Activated naive CD8-positive, alpha-beta T cell treated with anti-CD3 and anti-CD28 coated beads, Interleukin-2, amount 10 ng/mL, durations not matched to agents 7 days and 5 days (primary cell): ENCODE results near the gene NUP210. TPM values are rescaled to one million over a fixed set of nuclear protein-coding genes. Genes with fewer than 3 reads are reported as not detected.

Experiments
- ATAC-seq: fragments of 150-1000 bp; cut with Tn5 transposase; one replicate; pipeline ENCODE4 v1.10.0; 2021; ENCODE audit warnings: low read depth, moderate library complexity
- POLR2A ChIA-PET: fragments of 350-600 bp; sonication (Branson Sonifier 250); formaldehyde crosslinking; loops from one replicate; lab custom pipeline; 2021; ENCODE audit warnings: antibody characterized with exemption; lab: Charles Lee
- DNase-seq: peaks from one replicate; pipeline ENCODE4 v3.0.0; 2021
- H3K27ac Mint-ChIP-seq: one replicate; pipeline ENCODE4 v1.8.0; 2022; ENCODE audit warnings: mild to moderate bottlenecking, mixed read lengths
- H3K27me3 Mint-ChIP-seq: one replicate; pipeline ENCODE4 v1.8.0; 2022; ENCODE audit warnings: mild to moderate bottlenecking, moderate library complexity, mixed read lengths
- H3K36me3 Mint-ChIP-seq: one replicate; pipeline ENCODE4 v1.8.0; 2021; ENCODE audit warnings: mild to moderate bottlenecking, mixed read lengths
- H3K4me1 Mint-ChIP-seq: one replicate; pipeline ENCODE4 v1.8.0; 2021; ENCODE audit warnings: mixed read lengths
- H3K4me3 Mint-ChIP-seq: one replicate; pipeline ENCODE4 v1.8.0; 2022; ENCODE audit warnings: mild to moderate bottlenecking, moderate library complexity, mixed read lengths
- H3K9me3 Mint-ChIP-seq: one replicate; pipeline ENCODE4 v1.8.0; 2021; ENCODE audit warnings: mixed read lengths
- total RNA-seq, 2 experiments: library from RNA; stranded (reverse); gene quantifications; one replicate each; pipeline ENCODE4 v1.2.3, GENCODE V29; 2021

The NUP210 gene
- total RNA-seq, 2 experiments from 2014 or later = 163 to 170 TPM

- no peak for ATAC-seq
- peaks cover 55% of the 10 kb centered on the region for H3K27me3 Mint-ChIP-seq
- peaks cover 8% of the 10 kb centered on the region for H3K36me3 Mint-ChIP-seq
- no peak overlapping the region for H3K4me3 Mint-ChIP-seq
- no peak overlapping the region for H3K27ac Mint-ChIP-seq
- POLR2A ChIA-PET = no interaction called here
- peaks cover 20% of the 10 kb centered on the region for H3K9me3 Mint-ChIP-seq
- no peaks in the 10 kb centered on the region for H3K4me1 Mint-ChIP-seq
- DNase-seq = no peak
These were observed 135.0 kb downstream of the NUP210 start for GRCh38 chr3:13285007-13285567.

- no peak overlapping the region for H3K27ac Mint-ChIP-seq
- H3K4me1 Mint-ChIP-seq = no peaks in the 10 kb centered on the region
- H3K36me3 Mint-ChIP-seq = peaks cover 8% of the 10 kb centered on the region
- H3K9me3 Mint-ChIP-seq = peaks cover 20% of the 10 kb centered on the region
- peaks cover 55% of the 10 kb centered on the region for H3K27me3 Mint-ChIP-seq
- H3K4me3 Mint-ChIP-seq = no peak overlapping the region
- POLR2A ChIA-PET = no interaction called here
- no peak for ATAC-seq
- DNase-seq = no peak
These were observed 136.3 kb downstream of the NUP210 start for GRCh38 chr3:13283877-13284264.

- peak; percentile 54 for ATAC-seq
- peak; percentile 57 for DNase-seq
These were observed 136.9 kb downstream of the NUP210 start for GRCh38 chr3:13282986-13283876.

DNA sequence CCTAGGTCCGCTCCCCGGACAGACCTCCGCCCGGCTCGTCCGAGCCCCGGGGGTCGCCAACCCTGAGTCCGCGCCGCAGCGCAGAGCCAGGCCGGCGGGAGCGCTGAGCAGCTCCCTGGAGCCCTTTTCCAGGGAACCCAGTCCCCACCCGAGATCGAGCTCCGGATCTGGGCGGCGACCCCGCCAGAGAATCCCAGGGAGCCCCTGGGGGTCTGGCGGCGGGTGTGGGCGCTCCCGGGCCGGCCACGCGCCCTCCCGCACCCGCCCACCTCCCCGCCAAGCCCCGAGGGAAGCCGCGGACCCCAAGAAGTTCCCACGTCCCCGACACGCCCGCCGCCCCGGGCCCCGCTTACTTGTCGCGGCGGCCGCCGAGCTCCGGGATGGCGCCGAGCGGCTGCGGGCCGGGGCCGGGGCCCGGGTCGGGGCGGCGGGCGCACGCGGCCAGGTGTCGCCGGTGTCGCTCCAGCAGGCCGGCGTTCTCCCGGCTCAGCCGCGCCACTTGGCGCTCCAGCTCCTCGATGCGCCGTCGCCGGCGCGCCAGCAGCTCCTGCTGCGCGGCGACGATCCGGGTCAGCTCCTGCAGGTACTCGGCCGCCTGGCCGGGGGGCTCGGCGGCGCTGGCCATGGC, 137.7 kb downstream of the NUP210 start:
- ATAC-seq = no peak
- POLR2A ChIA-PET = interaction anchor here (1.4 kb wide), 1 partner anchor 191 kb away, joined by 3 read pairs; no protein-coding TSS in a partner anchor
- peaks cover 49% of the 10 kb centered on the region for H3K27me3 Mint-ChIP-seq
- DNase-seq = peak; percentile 44
- H3K27ac Mint-ChIP-seq = no peak overlapping the region
- H3K4me3 Mint-ChIP-seq = no peak overlapping the region
- peaks cover 20% of the 10 kb centered on the region for H3K9me3 Mint-ChIP-seq
- peaks cover 8% of the 10 kb centered on the region for H3K36me3 Mint-ChIP-seq
- no peaks in the 10 kb centered on the region for H3K4me1 Mint-ChIP-seq

More at GRCh38 chr3:13282986-13283876, 136.9 kb downstream of the NUP210 start:
- no peaks in the 10 kb centered on the region for H3K4me1 Mint-ChIP-seq
- no peak overlapping the region for H3K27ac Mint-ChIP-seq
- H3K4me3 Mint-ChIP-seq = peak overlapping the region; percentile 44
- H3K27me3 Mint-ChIP-seq = peaks cover 55% of the 10 kb centered on the region
- H3K9me3 Mint-ChIP-seq = peaks cover 20% of the 10 kb centered on the region
- peaks cover 8% of the 10 kb centered on the region for H3K36me3 Mint-ChIP-seq
- POLR2A ChIA-PET = interaction anchor here (1.4 kb wide), 1 partner anchor 191 kb away, joined by 3 read pairs; no protein-coding TSS in a partner anchor

DNA sequence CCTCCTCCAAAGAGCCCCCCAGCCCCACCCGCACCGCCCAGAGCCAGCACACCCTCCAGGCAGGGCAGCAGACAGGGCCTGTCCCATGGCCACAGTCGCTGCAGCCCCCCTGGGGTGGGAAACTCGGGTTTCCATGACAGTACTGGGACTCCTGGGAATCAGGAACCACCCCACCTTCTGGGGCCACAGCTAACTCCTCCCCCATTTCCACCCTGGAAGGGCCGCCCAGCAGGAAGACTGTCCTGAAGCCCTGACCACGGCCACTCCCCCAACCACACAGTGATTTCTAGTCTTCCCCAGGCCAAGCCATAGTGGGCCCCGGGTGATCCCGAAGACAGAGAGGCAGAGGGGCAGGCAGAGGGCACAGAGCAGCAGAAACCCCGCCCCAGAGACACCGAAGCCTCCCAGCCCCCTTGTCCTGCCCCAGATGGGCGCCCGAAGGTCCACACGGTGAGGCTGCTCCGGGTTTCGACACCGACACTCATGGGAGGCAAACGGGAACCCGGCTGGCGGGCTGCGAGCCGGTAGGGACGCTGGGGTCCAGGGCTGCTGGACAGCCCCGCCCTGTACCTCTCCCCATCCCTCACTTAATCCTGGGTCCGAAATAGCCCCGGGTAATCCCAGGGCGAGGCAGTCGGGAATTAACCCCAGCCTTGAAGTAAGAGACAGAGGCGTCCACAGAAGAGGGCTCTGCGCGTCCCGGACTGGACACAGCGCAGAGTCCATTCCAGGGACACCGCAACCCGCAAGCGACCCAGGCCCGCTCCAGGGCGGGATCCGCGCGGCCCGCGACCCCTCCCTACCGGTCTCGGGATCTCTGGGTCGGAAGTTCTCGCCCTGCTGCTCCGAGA, 138.4 kb downstream of the NUP210 start:
- H3K4me3 Mint-ChIP-seq = peak overlapping the region; percentile 45
- no peak for ATAC-seq
- H3K4me1 Mint-ChIP-seq = no peaks in the 10 kb centered on the region
- no peak for DNase-seq
- no peak overlapping the region for H3K27ac Mint-ChIP-seq
- peaks cover 6% of the 10 kb centered on the region for H3K36me3 Mint-ChIP-seq
- H3K27me3 Mint-ChIP-seq = peaks cover 44% of the 10 kb centered on the region
- POLR2A ChIA-PET = interaction anchor here (1.4 kb wide), 1 partner anchor 190 kb away, joined by 3 read pairs; no protein-coding TSS in a partner anchor
- H3K9me3 Mint-ChIP-seq = peaks cover 12% of the 10 kb centered on the region

- no peak for ATAC-seq
- H3K27ac Mint-ChIP-seq = no peak overlapping the region
- DNase-seq = no peak
- H3K27me3 Mint-ChIP-seq = peaks cover 39% of the 10 kb centered on the region
- POLR2A ChIA-PET = no interaction called here
- H3K9me3 Mint-ChIP-seq = peaks cover 8% of the 10 kb centered on the region
- H3K36me3 Mint-ChIP-seq = peaks cover 6% of the 10 kb centered on the region
- no peaks in the 10 kb centered on the region for H3K4me1 Mint-ChIP-seq
- H3K4me3 Mint-ChIP-seq = no peak overlapping the region
These were observed 139.2 kb downstream of the NUP210 start for GRCh38 chr3:13280811-13281506.

DNA sequence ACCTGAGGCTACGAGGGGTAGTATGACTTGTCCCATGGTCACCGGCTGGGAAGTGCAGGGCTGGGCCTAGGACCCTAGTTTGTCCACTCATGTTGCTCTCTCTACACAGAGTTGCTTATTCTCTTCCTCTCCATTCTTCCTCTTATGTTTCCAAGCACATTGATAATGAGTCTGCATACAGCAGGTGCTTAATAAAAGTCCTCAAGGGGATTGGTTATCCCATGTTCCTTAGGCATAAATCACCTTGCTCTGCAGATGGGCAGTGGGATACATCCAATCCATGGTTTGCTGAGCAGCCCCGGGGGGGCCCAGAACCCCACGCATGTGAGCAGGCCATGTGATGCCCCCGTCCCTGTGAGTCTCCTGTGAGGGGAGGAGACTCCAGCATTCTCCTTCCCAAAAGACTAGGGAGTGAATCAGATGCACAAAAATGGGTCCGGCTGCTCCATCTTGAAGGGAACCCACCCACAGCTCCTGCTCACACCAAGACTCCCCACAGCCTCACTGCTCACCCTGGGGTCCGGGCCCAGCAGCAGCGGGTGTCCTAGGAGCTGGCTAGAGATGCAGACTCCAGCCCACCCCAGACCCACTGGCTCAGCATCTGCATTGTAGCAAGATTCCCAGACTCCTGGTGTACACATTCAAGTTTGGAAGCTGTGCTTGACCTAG, 139.9 kb downstream of the NUP210 start:
- ATAC-seq (no peak), DNase-seq (no peak)
- Mint-ChIP-seq H3K9me3 (peaks cover 8% of the 10 kb centered on the region), H3K27me3 (peaks cover 39% of the 10 kb centered on the region), H3K4me3 (no peak overlapping the region), H3K27ac (no peak overlapping the region), H3K36me3 (peaks cover 6% of the 10 kb centered on the region), H3K4me1 (no peaks in the 10 kb centered on the region)
- POLR2A ChIA-PET = no interaction called here

- DNase-seq (no peak), ATAC-seq (no peak)
- Mint-ChIP-seq H3K27ac (no peak overlapping the region), H3K4me1 (no peaks in the 10 kb centered on the region), H3K9me3 (peaks cover 6% of the 10 kb centered on the region), H3K27me3 (peaks cover 40% of the 10 kb centered on the region), H3K4me3 (no peak overlapping the region), H3K36me3 (peaks cover 6% of the 10 kb centered on the region)
- POLR2A ChIA-PET = no interaction called here
These were observed 140.6 kb downstream of the NUP210 start for GRCh38 chr3:13279532-13279910.

DNA sequence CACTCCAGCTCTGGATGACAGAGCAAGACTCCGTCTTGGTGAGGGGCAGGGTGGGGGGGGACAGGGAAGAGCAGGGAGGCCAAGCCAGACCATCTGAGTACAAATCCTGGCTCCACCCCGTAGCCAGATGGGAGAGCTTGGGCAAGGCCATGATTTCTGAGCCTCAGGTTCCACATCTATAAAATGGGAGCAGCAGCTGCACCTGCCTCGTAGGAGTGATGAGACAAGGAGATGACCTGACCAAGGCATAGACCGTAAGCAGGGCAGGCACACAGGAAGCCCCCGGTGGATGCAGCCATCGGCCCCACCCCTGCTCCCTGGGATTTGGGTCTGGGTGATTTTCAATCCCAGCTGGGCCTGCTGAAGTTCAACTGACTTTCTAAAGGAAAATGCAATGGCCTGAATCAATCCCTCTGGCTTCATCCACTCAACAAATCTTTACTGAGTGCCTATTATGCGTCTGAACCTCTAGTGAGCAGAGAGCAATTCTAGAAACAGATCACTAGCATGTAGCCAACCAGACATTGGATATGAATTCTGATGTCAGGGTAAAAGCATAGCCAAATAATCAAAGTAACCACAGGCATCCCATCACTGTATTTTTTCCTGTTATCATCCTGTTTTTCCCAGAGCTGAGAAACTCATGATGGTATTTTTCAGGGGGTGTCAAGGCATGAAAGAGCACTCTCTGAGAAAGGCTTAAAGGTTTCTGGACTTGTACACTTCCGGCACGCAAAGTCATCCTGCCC, 141.2 kb downstream of the NUP210 start:
- Mint-ChIP-seq H3K9me3 (peaks cover 2% of the 10 kb centered on the region), H3K36me3 (peaks cover 4% of the 10 kb centered on the region), H3K27me3 (peaks cover 36% of the 10 kb centered on the region), H3K4me1 (no peaks in the 10 kb centered on the region), H3K4me3 (no peak overlapping the region), H3K27ac (no peak overlapping the region)
- ATAC-seq = no peak
- DNase-seq = no peak
- POLR2A ChIA-PET = no interaction called here

GRCh38 chr3:13277860-13278531, 142.1 kb downstream of the NUP210 start:
- no peaks in the 10 kb centered on the region for H3K36me3 Mint-ChIP-seq
- H3K4me3 Mint-ChIP-seq = no peak overlapping the region
- DNase-seq (no peak), ATAC-seq (no peak)
- H3K27me3 Mint-ChIP-seq = peaks cover 36% of the 10 kb centered on the region
- no peak overlapping the region for H3K27ac Mint-ChIP-seq
- peaks cover 2% of the 10 kb centered on the region for H3K4me1 Mint-ChIP-seq
- POLR2A ChIA-PET = no interaction called here
- no peaks in the 10 kb centered on the region for H3K9me3 Mint-ChIP-seq

- no peak overlapping the region for H3K27ac Mint-ChIP-seq
- POLR2A ChIA-PET = interaction anchor here (0.6 kb wide), 1 partner anchor 139 kb away, joined by 9 read pairs; no protein-coding TSS in a partner anchor
- no peak overlapping the region for H3K4me3 Mint-ChIP-seq
- H3K27me3 Mint-ChIP-seq = peaks cover 36% of the 10 kb centered on the region
- H3K4me1 Mint-ChIP-seq = peaks cover 2% of the 10 kb centered on the region
- ATAC-seq = no peak
- H3K36me3 Mint-ChIP-seq = no peaks in the 10 kb centered on the region
- DNase-seq = no peak
- H3K9me3 Mint-ChIP-seq = no peaks in the 10 kb centered on the region
These were observed 142.8 kb downstream of the NUP210 start for GRCh38 chr3:13277196-13277813.
